A673 (cell line): ENCODE data around the gene IQGAP1.

Experiments
- CTCF ChIP-seq: fragments of 300-800, 200-600 bp; sonication (generic); conservative IDR thresholded peaks from 2 replicates; pipeline ENCODE4 v1.5.1; 2017; ENCODE audit warnings: low read depth, mild to moderate bottlenecking, antibody characterized with exemption, low read length, moderate library complexity, mixed read lengths
- EZH2 ChIP-seq: fragments of 200-600 bp; sonication (generic); IDR thresholded peaks from 2 replicates; pipeline ENCODE4 v1.6.1; 2017; ENCODE audit warnings: borderline replicate concordance, low read depth, mild to moderate bottlenecking, mixed read lengths, antibody characterized with exemption, low read length; ENCODE audit not compliant: poor library complexity, severe bottlenecking

DNA sequence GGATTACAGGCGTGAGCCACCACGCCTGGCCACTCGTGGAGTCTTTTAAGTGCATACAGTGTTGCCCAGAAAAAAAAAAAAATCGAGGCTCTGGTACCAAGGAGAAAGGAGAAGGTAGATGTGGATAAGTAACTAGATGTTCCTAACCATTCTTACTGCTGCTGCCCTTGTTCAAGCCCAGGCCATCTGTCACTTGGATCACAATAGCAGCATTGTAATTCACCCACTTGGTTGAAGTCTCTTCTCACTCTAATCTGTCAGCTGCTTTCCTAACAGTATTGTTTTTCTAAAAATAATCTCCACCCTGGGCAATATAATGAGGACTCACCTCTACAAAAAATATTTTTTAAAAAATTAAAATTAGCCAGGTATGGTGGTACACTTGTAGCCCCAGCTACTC is 83.7 kb downstream of the IQGAP1 start:
- TF ChIP-seq CTCF: no peak
- no peak for TF ChIP-seq EZH2
